Measurements from ENCODE around the gene CTDSPL. TPM values are rescaled to one million over a fixed set of nuclear protein-coding genes. Genes with fewer than 3 reads are reported as not detected.

The CTDSPL gene
- polyA plus RNA-seq, 3 donors, result 99.9 to 115 (median 113) TPM

DNA sequence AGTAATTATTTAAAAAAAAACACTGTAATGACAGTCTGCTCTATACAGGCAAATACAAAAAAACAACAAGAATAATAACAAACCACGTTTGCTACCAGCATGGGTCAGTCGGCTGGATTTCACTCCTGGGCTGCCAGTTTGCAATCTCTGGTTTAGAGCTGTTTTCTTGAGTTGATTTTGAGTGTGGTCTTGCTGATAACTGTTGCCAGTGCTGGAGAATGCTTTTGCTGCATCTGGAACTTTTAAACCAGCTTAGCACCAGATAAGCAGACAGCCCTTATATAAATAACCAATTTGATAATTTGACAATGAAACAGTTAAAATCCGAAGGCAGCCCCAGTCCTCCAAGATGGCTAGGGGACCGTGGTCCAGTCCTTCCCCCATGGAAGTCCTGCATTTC lies 14.0 kb upstream of the CTDSPL start:
- DNase-seq, result no peak

- DNase-seq, result no peak
Observed at GRCh38 chr3:37849146-37849923, 12.3 kb upstream of the CTDSPL start.

DNA sequence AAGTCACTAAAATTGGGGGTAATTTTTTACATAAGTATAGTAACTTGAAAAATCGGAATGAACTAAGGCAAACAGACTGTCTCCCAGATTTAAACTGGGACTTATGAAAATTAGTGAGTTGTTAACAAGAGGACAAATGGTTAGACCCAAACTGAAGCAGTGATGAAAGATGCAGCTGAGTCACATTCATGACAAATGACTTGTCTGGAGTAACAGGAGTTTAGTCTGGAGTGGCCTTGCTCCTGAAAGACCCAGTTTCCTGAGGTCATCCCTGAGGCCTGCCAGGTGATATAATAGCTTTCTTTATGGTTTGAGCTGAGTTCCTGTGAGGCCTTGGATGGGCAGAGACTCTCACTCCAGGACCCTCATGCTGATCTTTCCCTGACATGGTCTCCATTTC lies 9.6 kb upstream of the CTDSPL start:
- DNase-seq, result no peak

DNA sequence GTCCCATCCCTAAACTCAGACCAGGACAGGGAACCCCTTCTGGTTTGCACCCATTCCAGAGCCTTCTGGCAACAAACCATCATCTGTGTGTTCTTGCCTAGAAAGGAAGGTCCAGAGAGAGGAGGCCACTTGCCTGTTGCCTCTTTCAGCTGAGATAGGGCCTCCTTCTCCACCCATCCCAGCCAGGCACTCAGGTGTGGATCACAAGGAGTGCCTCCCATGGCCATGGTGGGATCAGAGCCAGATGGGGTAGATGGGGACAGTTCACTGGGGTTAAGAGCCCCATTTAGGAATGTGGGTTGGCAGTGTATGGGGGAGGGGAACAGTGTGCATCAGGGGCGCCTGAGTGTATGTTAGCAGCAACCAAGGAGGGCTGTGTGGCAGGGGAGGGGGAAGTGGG lies 8.9 kb upstream of the CTDSPL start:
- no peak for DNase-seq

GRCh38 chr3:37853691-37854413 lies 7.8 kb upstream of the CTDSPL start:
- no peak for DNase-seq

DNA sequence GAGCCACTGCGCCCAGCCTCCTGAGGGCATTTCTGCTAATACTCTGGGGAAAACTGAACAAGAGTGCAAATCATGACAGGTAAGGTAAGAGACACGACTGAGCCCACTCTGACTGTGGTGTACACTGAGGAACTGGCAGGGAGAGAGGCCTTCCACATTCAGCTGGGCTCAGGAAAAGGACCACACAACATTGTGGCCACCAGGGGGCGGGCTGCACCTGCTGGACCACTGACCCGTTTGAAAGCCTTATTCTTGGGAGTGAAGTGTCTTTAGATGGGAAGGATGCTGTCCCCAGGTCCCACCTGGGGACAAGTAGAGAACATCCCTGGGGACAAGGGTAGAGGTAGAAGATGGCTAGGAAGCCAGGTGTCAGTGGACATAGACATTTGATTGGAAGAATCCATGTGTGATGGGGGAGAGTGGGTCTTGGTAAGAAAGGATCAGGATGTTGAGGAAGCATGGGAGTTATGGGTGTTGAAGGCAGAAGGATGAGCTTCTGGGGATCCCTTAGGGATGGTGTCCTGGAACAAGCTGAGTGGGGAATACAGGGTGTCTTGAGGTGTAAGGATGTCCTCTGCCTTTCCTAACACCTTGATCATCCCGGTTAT lies 6.2 kb upstream of the CTDSPL start:
- DNase-seq, result peak; percentile 72

GRCh38 chr3:37856381-37856780 lies 5.3 kb upstream of the CTDSPL start:
- no peak for DNase-seq

- no peak for DNase-seq
Observed at GRCh38 chr3:37858742-37859141, 2.9 kb upstream of the CTDSPL start.

- DNase-seq, result peak; percentile 27
Observed at GRCh38 chr3:37859354-37859753, 2.3 kb upstream of the CTDSPL start.

- no peak for DNase-seq
Observed at GRCh38 chr3:37859908-37860199, 1.8 kb upstream of the CTDSPL start.

GRCh38 chr3:37862219-37862902 lies 681 bp downstream of the CTDSPL start:
- DNase-seq, result peak; percentile 41

- peak; percentile 19 for DNase-seq
Observed at GRCh38 chr3:37862903-37863815, 1.5 kb downstream of the CTDSPL start.

DNA sequence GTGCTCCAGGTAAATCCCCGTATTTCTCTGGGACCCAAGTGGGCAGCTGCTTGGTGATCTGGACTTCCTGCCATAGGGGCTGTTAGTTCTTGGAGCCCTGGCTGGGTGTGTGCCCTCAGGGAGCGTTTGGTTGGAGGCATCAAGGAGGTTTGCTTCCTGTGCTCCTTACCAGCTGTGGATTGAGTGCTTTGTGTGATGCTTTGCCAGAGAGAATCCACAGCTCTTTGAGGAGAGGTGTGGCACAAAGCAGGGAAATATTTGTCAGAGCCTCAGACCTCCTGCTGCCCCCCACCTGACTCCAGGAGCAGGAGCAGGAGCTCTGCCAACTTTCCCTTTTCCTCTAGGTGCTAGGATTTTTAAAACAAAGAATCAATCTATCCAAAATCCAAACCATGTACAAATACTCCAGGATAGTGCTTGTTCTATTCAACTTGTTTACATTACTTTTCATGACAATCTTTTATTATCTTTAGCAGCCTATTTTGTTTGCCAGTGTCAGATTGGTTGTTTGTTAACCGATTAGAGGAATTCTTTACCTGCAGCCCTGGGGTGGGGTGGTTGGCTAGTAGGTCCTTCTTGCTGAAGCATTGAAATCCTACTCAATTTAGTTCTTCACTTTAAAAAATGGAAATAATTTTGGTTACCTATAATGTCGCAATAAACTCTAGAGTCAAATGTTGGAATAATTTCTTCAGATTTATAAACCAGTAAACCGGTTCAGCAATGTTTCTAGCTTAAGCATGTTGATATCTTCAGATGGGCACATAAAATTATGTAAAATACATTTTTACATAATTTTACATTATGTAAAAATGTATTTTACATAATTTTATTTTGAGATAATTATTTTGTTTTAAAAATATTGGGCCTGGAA lies 2.5 kb downstream of the CTDSPL start:
- DNase-seq, result no peak

DNA sequence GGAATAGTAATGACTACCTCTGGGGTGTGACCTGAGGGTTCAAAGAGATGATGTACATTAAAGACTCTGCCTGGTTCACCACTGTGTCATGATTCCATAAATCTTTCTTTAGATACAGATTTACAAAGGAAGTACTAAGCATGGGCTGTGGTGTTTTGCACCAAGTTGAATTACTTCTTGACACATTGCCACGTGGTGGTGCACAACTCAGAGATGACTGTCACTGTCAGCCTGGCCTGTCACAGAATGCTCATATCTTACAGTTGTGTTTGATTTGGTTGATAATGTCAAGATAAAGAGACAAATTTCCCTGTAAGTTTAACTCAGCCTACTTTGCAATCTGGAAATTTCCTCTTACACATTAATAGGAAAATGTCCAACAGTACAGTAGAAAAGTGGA lies 3.2 kb downstream of the CTDSPL start:
- DNase-seq, result no peak

DNA sequence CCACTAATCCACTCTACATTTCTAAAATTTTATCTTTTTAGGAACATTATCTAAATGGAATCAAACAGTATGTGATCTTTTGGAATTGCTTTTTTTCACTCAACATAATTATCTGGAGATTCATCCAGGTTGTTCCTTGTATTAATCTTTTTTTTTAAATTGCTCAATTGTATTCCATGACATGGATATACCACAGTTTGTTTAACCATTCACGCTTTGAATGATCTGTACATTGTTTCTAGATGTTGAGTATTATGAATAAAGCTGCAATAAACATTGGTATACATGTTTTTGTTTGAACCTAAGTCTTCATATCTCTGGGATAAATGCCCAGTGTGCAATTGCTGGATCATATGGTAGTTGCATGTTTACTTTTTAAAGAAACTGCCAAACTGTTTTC lies 5.5 kb downstream of the CTDSPL start:
- DNase-seq, result no peak

DNA sequence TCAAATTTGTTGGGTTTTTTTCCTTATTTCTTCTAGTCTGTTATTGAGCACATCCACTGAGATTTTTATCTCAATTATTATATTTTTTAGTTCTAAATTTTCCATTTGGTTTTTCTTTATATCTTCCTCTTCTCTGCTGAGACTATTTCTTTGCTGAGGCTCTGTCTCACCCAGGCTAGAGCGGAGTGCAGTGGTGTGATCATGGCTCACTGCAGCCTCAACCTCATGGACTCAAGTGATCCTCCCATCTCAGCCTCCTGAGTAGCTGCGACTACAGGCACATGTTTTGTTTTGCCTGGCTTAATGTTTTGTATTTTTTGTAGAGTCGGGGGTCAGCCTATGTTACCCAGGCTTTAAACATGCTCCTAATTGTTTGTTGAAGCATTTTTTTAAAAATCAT lies 10.2 kb downstream of the CTDSPL start:
- DNase-seq, result no peak

DNA sequence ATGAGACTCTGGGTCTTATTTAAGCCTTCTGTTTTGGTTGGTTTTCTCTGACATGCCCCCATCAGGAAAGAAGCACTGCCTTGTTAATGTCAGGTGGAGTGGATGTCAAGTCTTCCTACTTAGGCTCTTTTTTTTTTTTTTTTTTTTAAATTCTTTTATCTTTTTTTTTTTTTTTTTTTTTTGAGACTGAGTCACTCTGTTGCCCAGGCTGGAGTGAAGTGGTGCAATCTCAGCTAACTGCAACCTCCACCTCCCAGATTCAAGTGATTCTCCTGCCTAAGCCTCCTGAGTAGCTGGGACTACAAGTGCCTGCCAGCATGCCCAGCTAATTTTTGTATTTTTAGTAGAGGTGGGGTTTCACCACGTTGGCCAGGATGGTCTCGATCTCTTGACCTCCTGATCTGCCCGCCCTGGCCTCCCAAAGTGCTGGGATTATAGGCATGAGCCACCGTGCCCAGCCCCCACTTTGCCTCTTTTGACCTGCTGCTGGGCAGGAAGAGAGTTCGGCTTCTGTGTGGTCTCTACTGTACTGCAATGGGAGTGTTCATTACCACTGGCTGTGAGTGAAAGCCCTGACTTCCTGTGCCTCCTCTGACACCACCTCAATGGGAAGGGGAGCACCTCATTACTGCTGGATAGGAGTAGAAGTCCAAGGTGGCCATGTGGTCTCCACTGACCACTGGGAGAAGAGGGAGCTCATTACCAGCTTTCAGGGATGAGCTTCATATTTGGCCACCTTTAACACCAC lies 10.9 kb downstream of the CTDSPL start:
- no peak for DNase-seq

- DNase-seq, result no peak
Observed at GRCh38 chr3:37876279-37876678, 14.6 kb downstream of the CTDSPL start.

DNA sequence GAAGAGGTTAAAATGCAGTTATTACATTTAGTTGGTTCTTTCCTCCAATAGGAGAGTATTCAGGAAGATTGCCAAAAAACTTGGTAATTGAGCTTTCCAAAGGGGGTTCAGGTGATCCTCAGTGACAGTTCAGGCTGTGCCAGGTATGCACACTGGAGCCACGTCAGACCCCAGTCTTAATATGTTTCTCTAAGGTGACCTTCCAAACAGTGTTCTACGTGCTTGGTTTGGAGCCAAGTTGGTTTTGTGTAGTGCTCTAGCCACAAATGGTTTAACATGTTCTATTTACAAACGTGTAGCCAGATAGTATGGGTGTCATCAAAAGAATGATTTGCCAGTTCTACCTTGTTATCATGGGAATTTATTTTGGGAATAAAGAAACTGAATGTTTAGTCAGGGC lies 21.0 kb downstream of the CTDSPL start:
- no peak for DNase-seq

- DNase-seq, result no peak
Observed at GRCh38 chr3:37885814-37886213, 24.1 kb downstream of the CTDSPL start.

Measured in renal pelvis (tissue), 4 donors.